KOPT-K1 (cell line): ENCODE results near the gene DPT.

Experiments
- H3K27ac ChIP-seq: fragments of 200-600 bp; sonication (generic); 2 replicates; pipeline ENCODE4 v1.5.1; 2016; ENCODE audit warnings: antibody characterized with exemption, mild to moderate bottlenecking, low read depth, low read length; ENCODE audit not compliant: poor library complexity, severe bottlenecking
- H3K36me3 ChIP-seq: fragments of 200-600 bp; sonication (generic); 2 replicates; pipeline ENCODE4 v1.5.1; 2017; ENCODE audit warnings: antibody characterized with exemption, mild to moderate bottlenecking, low read length, moderate library complexity; ENCODE audit not compliant: insufficient read depth
- H3K9me3 ChIP-seq: fragments of 200-600 bp; sonication (generic); 2 replicates; pipeline ENCODE4 v1.5.1; 2017; ENCODE audit warnings: antibody characterized with exemption, low read length, mild to moderate bottlenecking; ENCODE audit not compliant: insufficient read depth, poor library complexity, severe bottlenecking

Gene DPT

GRCh38 chr1:168697356-168698126, 31.5 kb downstream of the DPT start:
- Histone ChIP-seq H3K9me3 (no peaks in the 10 kb centered on the region), H3K36me3 (no peaks in the 10 kb centered on the region), H3K27ac (no peak overlapping the region)

DNA sequence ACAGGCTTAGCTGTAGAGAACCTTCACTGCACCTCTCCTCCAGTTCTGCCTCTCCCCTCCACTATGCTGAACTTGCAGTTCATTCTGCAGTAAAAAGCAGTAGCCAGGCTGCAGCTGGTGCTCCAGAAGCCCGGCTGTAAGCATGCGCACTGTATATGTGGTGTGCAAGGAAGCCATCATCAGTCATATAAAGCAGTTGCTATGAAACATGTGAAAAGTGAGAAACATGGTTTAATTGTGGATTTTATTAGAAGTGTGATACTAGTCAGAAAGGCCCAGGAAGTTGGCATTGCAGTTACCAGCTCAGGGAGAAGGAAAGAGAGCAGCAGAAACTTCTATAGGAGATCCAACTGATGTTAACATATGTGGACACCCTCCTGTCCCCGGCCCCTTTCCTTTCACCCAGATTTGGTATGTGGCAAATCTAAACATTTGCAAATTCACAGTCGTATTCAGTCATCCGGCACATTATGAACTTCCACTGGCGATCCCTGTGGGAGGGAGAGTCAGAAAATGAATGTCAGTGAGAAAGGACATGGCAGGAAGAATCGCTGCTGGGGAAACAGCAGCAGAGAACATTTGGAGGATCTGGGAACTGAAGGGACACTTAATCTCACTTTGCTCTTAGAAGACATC, 32.8 kb downstream of the DPT start:
- H3K36me3 ChIP-seq: no peaks in the 10 kb centered on the region
- no peak overlapping the region for H3K27ac ChIP-seq
- no peaks in the 10 kb centered on the region for H3K9me3 ChIP-seq

GRCh38 chr1:168693872-168694238, 35.2 kb downstream of the DPT start:
- Histone ChIP-seq H3K27ac (no peak overlapping the region), H3K36me3 (no peaks in the 10 kb centered on the region), H3K9me3 (no peaks in the 10 kb centered on the region)

DNA sequence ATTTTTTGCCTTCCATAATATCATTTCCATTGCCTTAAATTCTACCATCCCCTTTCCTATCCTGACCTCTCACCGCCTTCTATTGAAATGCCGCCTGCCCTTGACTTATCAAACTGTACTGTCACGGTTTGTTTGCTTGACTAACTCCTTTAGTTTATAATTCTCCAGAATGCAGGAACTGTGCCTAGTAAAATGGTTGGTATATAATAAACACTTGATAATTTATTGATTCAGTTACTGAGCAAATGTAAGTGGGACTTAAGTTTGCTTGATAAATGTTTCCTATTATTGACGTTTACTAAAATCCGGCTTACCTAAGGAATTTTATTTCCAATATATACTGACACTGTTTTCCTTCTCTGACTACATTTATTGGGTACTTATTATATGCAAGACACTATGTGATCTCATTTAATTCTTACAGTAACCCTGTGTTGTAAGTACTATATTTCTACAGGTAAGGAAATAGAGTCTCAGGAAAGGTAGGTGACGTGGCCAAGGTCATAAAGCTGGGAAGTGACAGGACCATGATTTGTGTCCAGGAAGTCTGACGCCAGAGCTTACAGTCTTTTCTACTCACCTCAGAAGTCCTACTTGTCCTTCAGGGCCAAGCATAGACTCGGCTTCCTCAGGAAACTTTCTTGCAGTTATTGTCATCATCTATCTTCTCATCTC, 35.7 kb downstream of the DPT start:
- no peak overlapping the region for H3K27ac ChIP-seq
- no peaks in the 10 kb centered on the region for H3K9me3 ChIP-seq
- H3K36me3 ChIP-seq: no peaks in the 10 kb centered on the region

- no peak overlapping the region for H3K27ac ChIP-seq
- no peaks in the 10 kb centered on the region for H3K9me3 ChIP-seq
- H3K36me3 ChIP-seq: no peaks in the 10 kb centered on the region
Measured at GRCh38 chr1:168692472-168692871, 36.5 kb downstream of the DPT start.

DNA sequence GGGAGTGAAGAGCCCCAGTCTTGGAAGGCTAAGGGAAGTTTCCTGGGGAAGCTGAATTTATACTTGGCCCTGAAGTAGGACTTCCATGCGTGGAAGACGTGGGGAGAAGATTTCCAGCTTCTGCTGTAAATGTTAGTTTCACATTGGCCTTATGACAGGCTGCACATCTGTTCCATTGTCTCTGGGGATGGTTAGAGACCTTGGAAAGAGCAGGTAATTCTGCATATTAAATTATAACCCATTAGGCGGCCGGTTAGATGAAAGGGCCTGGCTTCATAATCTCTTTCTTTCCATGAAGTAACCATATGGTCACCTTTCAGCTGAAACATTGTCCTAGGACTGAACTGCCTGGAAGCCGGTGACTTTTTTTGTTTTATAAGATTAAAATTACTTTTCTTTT, 37.5 kb downstream of the DPT start:
- no peak overlapping the region for H3K27ac ChIP-seq
- H3K36me3 ChIP-seq: no peaks in the 10 kb centered on the region
- H3K9me3 ChIP-seq: no peaks in the 10 kb centered on the region

GRCh38 chr1:168689726-168690602, 39.0 kb downstream of the DPT start:
- no peaks in the 10 kb centered on the region for H3K36me3 ChIP-seq
- no peaks in the 10 kb centered on the region for H3K9me3 ChIP-seq
- no peak overlapping the region for H3K27ac ChIP-seq

GRCh38 chr1:168689327-168689657, 39.7 kb downstream of the DPT start:
- no peaks in the 10 kb centered on the region for H3K36me3 ChIP-seq
- no peak overlapping the region for H3K27ac ChIP-seq
- no peaks in the 10 kb centered on the region for H3K9me3 ChIP-seq

- H3K36me3 ChIP-seq: no peaks in the 10 kb centered on the region
- H3K27ac ChIP-seq: no peak overlapping the region
- no peaks in the 10 kb centered on the region for H3K9me3 ChIP-seq
Measured at GRCh38 chr1:168688644-168689326, 40.2 kb downstream of the DPT start.

DNA sequence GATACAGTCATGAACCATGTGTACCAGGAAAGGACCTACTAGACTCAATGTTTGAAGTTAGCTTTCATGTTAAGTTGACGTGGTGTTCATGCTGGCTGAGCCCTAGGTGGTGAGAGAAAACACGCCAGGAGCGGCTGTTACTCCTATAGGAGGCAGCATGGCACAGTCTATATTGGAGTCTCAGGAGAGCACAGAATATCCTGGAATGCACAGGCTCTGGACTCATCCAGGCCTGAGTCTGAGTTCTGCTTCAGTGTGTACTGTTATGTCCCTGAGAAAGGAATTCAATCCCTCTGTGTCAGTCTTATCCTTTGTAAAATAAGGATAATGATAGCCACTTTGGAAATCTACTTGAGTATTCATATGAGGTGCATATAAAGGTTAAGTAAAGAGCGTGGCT, 41.2 kb downstream of the DPT start:
- Histone ChIP-seq H3K9me3 (no peaks in the 10 kb centered on the region), H3K36me3 (no peaks in the 10 kb centered on the region), H3K27ac (no peak overlapping the region)

DNA sequence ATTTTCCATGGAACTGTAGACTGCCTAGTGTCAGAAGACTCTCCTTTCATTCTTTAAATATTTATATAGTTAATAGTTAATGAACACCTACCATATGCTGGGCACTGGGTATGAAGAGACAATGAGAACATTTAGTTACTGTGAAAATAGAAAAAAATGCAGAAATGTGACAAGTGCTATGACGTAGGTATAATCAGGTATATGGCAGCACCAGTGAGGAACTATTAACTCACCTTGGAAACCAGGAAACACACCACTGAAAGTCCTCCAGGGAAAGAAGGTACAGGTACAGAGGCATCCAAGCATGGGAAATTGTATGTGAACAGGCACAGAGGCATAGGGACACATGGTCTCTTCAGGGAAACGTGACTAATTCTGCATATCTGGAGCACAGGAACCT, 42.3 kb downstream of the DPT start:
- Histone ChIP-seq H3K27ac (no peak overlapping the region), H3K9me3 (no peaks in the 10 kb centered on the region), H3K36me3 (no peaks in the 10 kb centered on the region)

GRCh38 chr1:168683871-168684270, 45.1 kb downstream of the DPT start:
- H3K9me3 ChIP-seq: no peaks in the 10 kb centered on the region
- H3K27ac ChIP-seq: no peak overlapping the region
- H3K36me3 ChIP-seq: no peaks in the 10 kb centered on the region

- no peaks in the 10 kb centered on the region for H3K9me3 ChIP-seq
- no peak overlapping the region for H3K27ac ChIP-seq
- no peaks in the 10 kb centered on the region for H3K36me3 ChIP-seq
Measured at GRCh38 chr1:168676861-168677260, 52.1 kb downstream of the DPT start.

DNA sequence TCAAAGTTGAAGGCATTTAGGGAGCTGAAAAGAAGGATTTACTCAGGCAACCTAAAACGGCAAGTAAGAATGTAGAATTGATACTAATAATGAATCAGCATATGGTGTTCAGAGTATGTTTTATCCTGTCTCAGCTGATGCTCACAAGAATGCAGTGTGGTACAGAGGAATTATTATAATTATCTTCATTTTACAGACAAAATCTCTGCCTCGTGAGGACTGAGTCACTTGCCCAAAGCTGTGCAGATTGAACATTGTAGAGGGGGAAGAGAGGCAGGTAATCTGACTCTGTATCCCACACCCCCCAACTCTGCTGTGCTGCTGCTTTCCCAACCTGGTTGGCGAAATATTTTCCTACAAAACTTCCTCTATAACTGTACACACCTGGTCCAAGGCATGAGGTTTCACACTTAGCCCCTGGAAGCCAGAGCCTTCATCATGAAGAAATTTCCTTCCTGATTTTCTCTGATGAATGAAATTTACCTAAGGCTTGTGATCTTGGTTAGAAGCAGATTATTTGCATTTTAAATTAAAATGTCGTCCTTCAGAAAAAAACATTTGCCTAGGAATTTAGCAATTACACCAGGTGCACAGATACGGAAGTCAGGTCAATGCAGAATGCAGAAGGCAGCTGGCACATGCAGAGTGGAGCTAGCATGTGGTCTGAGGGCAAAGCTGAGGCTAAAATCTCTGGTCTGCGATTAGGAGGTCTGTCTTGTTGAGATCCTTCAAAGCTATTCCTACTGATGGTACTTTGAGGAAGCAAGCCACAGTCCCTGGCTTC, 52.8 kb downstream of the DPT start:
- Histone ChIP-seq H3K27ac (no peak overlapping the region), H3K36me3 (no peaks in the 10 kb centered on the region), H3K9me3 (no peaks in the 10 kb centered on the region)
